Upper lobe of left lung (tissue), 6 donors: ENCODE results near the gene SAMD4A. TPM values are rescaled to one million over a fixed set of nuclear protein-coding genes. Genes with fewer than 3 reads are reported as not detected.
"Not testable (repeated sequence)": the region's sequence is repeated elsewhere in the genome, so short reads cannot be mapped to it uniquely, and the experiment has no call there.

Experiments
- ATAC-seq, 2 donors: fragments of 200-7000 bp; cut with Tn5 transposase; one replicate each; pipeline ENCODE4 v1.9.1; 2022; ENCODE audit warnings: mild to moderate bottlenecking in 2 of 2, moderate library complexity in 2 of 2; ENCODE audit not compliant: low FRiP score in 2 of 2
- DNase-seq, 2 donors: peaks; one replicate each; pipeline ENCODE4 v3.0.0-alpha.2; 2019 to 2020
- H3K27ac ChIP-seq, 4 donors: fragments of 200-600 bp; sonication (generic); one replicate each; pipeline ENCODE4 v1.5.1; 2016 to 2019
- H3K27me3 ChIP-seq, 4 donors: fragments of 200-600 bp; sonication (generic); one replicate each; pipeline ENCODE4 v1.5.1; 2017 to 2019
- H3K36me3 ChIP-seq, 4 donors: fragments of 200-600 bp; sonication (generic); one replicate each; pipeline ENCODE4 v1.5.1; 2016 to 2019
- H3K4me1 ChIP-seq, 4 donors: fragments of 200-600 bp; sonication (generic); one replicate each; pipeline ENCODE4 v1.5.1; 2018 to 2019
- H3K4me3 ChIP-seq, 4 donors: fragments of 200-600 bp; sonication (generic); one replicate each; pipeline ENCODE4 v1.5.1; 2017 to 2019; ENCODE audit warnings: mild to moderate bottlenecking in 2 of 4, moderate library complexity in 1 of 4
- H3K9me3 ChIP-seq, 4 donors: fragments of 200-600 bp; sonication (generic); one replicate each; pipeline ENCODE4 v1.5.1; 2018 to 2019
- EP300 ChIP-seq, 4 donors: sonication (generic); formaldehyde crosslinking; IDR thresholded peaks; one replicate each; pipeline ENCODE4 v1.5.1; 2017; ENCODE audit warnings: antibody characterized with exemption in 4 of 4, control low read depth in 2 of 4
- POLR2A ChIP-seq, 4 donors: fragments of 450-650 bp; IDR thresholded peaks; one replicate each; pipeline ENCODE4 v1.5.1; 2016 to 2017; ENCODE audit warnings: antibody characterized with exemption in 4 of 4, mild to moderate bottlenecking in 2 of 4
- POLR2AphosphoS5 ChIP-seq, 2 donors: sonication (generic); formaldehyde crosslinking; IDR thresholded peaks; one replicate each; pipeline ENCODE4 v1.5.1; 2017; ENCODE audit warnings: antibody characterized with exemption in 2 of 2
- WGBS, 2 donors: methylation state at CpG; one replicate each; pipeline ENCODE4 v1.1.5; 2017 to 2018; 5-methylcytosine and 5-hydroxymethylcytosine counted together
- total RNA-seq, 6 donors: library from RNA; depleted of rRNA in 4 of 6; stranded (reverse); fragments of >200 nt in 4 of 6; gene quantifications; one replicate each; pipeline versions ENCODE4 v1.1.0 to v1.2.1, GENCODE V29; 2016 to 2021
- TF ChIP-seq, protein P1 (sequence below), 6 experiments: fragments of 450-650 bp in 4 of 6; fragments of 200-600 bp in 2 of 6; sonication (generic) in 2 of 6; IDR thresholded peaks; one replicate each; pipeline ENCODE4 v1.5.1; 2016 to 2019; ENCODE audit warnings: antibody characterized with exemption in 6 of 6
- donor health status: DM: no; HTN: no; CAD: no; lungs with moderate emphysema.
- donor health status: DM: no; HTN: yes; CAD: no; lungs with severe emphysema.

The SAMD4A gene
- total RNA-seq, 6 donors from 2014 or later: 26.0 to 68.3 (median 37.0) TPM

DNA sequence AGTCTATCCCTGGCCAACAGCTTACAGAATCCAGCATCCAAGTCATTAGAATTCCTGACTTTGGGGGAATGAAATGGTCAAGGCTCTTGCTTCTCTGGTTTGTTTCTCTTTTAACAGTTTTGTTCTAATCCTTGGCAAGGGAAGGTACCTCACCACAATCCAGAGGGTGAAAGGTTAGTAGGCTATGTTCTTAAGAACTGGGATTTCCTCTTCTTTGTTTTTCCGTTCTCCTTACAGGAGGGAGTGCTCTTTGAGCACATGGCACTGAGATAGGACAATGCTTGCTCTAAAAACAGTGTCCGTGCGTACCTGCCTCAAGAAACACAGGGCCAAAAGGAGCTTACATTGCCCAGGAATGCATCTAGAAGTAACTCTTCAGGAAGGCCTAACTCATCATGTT is 179.1 kb downstream of the SAMD4A start:
- no peak for DNase-seq
- Histone ChIP-seq H3K27me3 (no peaks in the 10 kb centered on the region), H3K4me3 (no peak overlapping the region), H3K4me1 (peaks cover 0 to 4% (median 0%) of the 10 kb centered on the region in 4 donors), H3K9me3 (no peaks in the 10 kb centered on the region), H3K27ac (no peak overlapping the region), H3K36me3 (no peaks in the 10 kb centered on the region)
- ATAC-seq: no peak
- TF ChIP-seq POLR2A (IDR thresholded peaks at IDR 0.05) (no peak), POLR2AphosphoS5 (IDR thresholded peaks at IDR 0.05) (no peak), EP300 (IDR thresholded peaks at IDR 0.05) (no peak)
- TF ChIP-seq, protein P1, sequence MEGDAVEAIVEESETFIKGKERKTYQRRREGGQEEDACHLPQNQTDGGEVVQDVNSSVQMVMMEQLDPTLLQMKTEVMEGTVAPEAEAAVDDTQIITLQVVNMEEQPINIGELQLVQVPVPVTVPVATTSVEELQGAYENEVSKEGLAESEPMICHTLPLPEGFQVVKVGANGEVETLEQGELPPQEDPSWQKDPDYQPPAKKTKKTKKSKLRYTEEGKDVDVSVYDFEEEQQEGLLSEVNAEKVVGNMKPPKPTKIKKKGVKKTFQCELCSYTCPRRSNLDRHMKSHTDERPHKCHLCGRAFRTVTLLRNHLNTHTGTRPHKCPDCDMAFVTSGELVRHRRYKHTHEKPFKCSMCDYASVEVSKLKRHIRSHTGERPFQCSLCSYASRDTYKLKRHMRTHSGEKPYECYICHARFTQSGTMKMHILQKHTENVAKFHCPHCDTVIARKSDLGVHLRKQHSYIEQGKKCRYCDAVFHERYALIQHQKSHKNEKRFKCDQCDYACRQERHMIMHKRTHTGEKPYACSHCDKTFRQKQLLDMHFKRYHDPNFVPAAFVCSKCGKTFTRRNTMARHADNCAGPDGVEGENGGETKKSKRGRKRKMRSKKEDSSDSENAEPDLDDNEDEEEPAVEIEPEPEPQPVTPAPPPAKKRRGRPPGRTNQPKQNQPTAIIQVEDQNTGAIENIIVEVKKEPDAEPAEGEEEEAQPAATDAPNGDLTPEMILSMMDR (IDR thresholded peaks at IDR 0.05): no peak
- WGBS, 2 donors: 77% methylated on average over 3 of the region's 3 CpGs

DNA sequence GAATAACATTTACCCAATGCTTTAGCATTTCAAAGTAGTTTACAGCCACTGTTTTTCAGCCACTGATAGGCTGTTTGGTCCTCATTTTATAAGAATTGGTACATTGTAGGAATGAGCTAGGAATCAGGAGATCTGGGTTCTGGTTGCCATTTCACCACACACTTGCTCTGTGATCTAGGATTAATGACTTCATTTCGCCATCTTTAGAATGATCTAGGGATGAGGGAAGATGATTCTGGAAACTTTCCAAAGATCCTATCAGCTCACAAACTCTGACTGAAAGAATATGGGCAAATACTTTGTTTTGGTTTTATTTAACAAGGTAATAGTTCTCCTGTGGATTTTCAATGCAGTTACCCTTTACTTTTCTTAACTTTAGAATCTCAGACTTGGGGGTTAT is 180.7 kb downstream of the SAMD4A start:
- H3K9me3 ChIP-seq: no peaks in the 10 kb centered on the region
- H3K27me3 ChIP-seq: no peaks in the 10 kb centered on the region
- H3K27ac ChIP-seq: no peak overlapping the region
- no peak overlapping the region for H3K4me3 ChIP-seq
- no peak for DNase-seq
- peaks cover 0 to 13% (median 2%) of the 10 kb centered on the region in 4 donors for H3K36me3 ChIP-seq
- H3K4me1 ChIP-seq: peaks cover 0 to 4% (median 0%) of the 10 kb centered on the region in 4 donors
- TF ChIP-seq EP300 (IDR thresholded peaks at IDR 0.05) (no peak), POLR2AphosphoS5 (IDR thresholded peaks at IDR 0.05) (no peak), POLR2A (IDR thresholded peaks at IDR 0.05) (no peak)
- TF ChIP-seq, protein P1 (IDR thresholded peaks at IDR 0.05): no peak
- no peak for ATAC-seq
- 78 to 93% methylated on average over 1 of the region's 1 CpG for WGBS, 2 donors

- DNase-seq: no peak
- Histone ChIP-seq H3K9me3 (no peaks in the 10 kb centered on the region), H3K27me3 (no peaks in the 10 kb centered on the region), H3K4me1 (peaks cover 0 to 4% (median 0%) of the 10 kb centered on the region in 4 donors), H3K36me3 (peaks cover 0 to 13% (median 2%) of the 10 kb centered on the region in 4 donors), H3K27ac (no peak overlapping the region), H3K4me3 (no peak overlapping the region)
- 84 to 88% methylated on average over 4 of the region's 4 CpGs for WGBS, 2 donors
- no peak for TF ChIP-seq EP300 (IDR thresholded peaks at IDR 0.05)
- TF ChIP-seq POLR2AphosphoS5 (IDR thresholded peaks at IDR 0.05): no peak
- no peak for TF ChIP-seq POLR2A (IDR thresholded peaks at IDR 0.05)
- no peak for ATAC-seq
These were observed 182.3 kb downstream of the SAMD4A start for GRCh38 chr14:54749180-54749579.

GRCh38 chr14:54749727-54750126 is 182.8 kb downstream of the SAMD4A start:
- Histone ChIP-seq H3K4me3 (no peak overlapping the region), H3K27ac (no peak overlapping the region), H3K27me3 (no peaks in the 10 kb centered on the region), H3K36me3 (peaks cover 0 to 13% (median 2%) of the 10 kb centered on the region in 4 donors), H3K9me3 (no peaks in the 10 kb centered on the region), H3K4me1 (peaks cover 0 to 4% (median 0%) of the 10 kb centered on the region in 4 donors)
- WGBS, 2 donors: 84 to 85% methylated on average over 5 of the region's 5 CpGs
- no peak for ATAC-seq
- DNase-seq: no peak
- TF ChIP-seq POLR2AphosphoS5 (IDR thresholded peaks at IDR 0.05) (no peak), POLR2A (IDR thresholded peaks at IDR 0.05) (no peak), EP300 (IDR thresholded peaks at IDR 0.05) (no peak)
- TF ChIP-seq, protein P1 (IDR thresholded peaks at IDR 0.05): no peak

DNA sequence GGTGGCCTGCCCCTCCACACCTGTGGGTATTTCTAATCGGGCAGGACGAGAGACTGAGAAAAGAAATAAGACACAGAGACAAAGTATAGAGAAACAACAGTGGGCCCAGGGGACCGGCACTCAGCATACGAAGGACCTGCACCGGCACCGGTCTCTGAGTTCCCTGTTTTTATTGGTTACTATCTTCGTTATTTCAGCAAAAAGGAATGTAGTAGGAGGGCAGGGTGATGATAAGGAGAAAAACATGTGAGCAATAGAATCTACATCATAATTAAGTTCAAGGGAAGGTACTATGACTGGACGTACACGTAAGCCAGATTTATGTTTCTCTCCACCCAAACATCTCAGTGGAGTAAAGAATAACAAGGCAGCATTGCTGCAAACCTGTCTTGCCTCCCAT is 185.7 kb downstream of the SAMD4A start:
- H3K4me1 ChIP-seq, H3K27ac ChIP-seq, ATAC-seq, DNase-seq, H3K27me3 ChIP-seq, H3K4me3 ChIP-seq, H3K9me3 ChIP-seq: not testable (repeated sequence)
- peaks cover 0 to 13% (median 2%) of the 10 kb centered on the region in 4 donors for H3K36me3 ChIP-seq
- 87 to 93% methylated on average over 9 of the region's 9 CpGs for WGBS, 2 donors

- H3K36me3 ChIP-seq: peaks cover 0 to 13% (median 2%) of the 10 kb centered on the region in 4 donors
- H3K4me1 ChIP-seq, ATAC-seq, DNase-seq, H3K27ac ChIP-seq, H3K9me3 ChIP-seq, H3K27me3 ChIP-seq, H3K4me3 ChIP-seq: not testable (repeated sequence)
- WGBS, 2 donors: 89 to 92% methylated on average over 3 of the region's 3 CpGs
These were observed 186.5 kb downstream of the SAMD4A start for GRCh38 chr14:54753396-54753795.
